Measurements from ENCODE around the gene SEZ6L2.
"Not testable (repeated sequence)": the region's sequence is repeated elsewhere in the genome, so short reads cannot be mapped to it uniquely, and the experiment has no call there.

SEZ6L2 gene

DNA sequence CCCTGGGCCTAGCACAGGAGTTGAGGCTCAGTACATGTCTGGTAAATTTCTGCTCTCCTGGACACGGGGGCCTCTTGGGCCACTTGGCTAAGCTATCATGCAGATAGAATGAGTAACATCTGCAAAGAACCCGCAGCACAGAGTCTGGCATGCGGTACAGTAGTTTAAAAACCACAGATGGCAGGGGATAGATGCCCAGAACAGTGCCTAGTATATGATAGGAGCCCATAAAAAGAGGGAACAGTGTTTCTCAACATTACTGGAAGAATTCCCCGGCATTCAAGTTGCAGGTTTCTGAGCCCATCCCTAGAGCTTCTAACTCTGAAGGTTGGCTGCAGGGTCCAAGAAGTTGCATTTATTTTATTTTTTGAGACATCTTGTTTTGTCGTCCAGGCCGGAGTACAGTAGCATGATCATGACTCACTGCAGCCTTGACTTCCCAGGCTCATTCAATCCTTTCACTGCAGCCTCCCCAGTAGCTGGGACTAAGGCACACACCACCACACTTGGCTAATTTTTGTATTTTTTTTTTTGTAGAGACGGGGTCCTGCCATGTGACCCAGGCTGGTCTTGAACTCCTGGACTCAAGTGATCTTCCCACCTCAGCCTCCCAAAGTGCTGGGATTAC is 42.1 kb downstream of the SEZ6L2 start:
- DNase-seq (ENCODE audit: low spot score) = peak; percentile 13

- DNase-seq (ENCODE audit: low spot score) = peak; percentile 24
These were observed 44.7 kb downstream of the SEZ6L2 start for GRCh38 chr16:29854520-29855100.

DNA sequence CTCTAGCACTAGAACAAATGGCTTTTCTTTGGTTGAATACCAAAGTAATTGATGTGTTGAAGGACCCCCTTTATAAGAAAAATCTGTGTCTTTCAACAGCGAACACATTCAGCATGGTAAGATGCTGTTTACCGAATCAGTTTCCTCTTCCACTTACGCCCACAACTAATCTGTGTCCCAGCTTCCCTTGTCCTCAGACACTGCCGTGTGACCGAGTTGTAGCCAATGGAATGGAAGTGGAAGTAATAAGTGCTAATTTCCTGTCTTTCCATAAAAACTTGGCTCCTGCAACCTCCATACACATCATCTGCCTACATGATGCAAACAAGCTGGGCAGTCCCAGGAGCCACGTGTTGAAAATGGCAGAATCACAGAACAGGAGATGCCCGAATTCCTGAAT is 46.7 kb downstream of the SEZ6L2 start:
- DNase-seq (ENCODE audit: low spot score) = no peak

GRCh38 chr16:29850998-29851397 is 48.4 kb downstream of the SEZ6L2 start:
- DNase-seq (ENCODE audit: low spot score) = no peak

DNA sequence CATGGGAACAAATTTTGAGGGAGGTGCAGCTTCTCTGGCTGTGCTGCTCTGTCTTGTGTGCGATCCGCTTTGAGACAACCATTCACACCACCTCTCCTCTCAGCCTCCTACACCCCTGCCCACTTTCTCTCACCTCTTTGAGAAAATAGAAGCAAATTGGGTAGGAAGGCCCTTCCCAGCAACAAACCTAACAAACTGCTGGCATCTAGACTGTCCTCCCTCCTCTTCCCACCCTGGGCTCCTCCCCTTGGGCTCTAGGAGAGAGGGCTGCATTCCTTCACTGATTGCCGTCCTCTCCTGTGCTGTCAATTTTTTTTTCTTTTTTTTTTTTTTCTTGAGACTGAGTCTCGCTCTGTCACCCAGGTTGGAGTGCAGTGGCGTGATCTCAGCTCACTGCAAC is 49.8 kb downstream of the SEZ6L2 start:
- no peak for DNase-seq (ENCODE audit: low spot score)

DNA sequence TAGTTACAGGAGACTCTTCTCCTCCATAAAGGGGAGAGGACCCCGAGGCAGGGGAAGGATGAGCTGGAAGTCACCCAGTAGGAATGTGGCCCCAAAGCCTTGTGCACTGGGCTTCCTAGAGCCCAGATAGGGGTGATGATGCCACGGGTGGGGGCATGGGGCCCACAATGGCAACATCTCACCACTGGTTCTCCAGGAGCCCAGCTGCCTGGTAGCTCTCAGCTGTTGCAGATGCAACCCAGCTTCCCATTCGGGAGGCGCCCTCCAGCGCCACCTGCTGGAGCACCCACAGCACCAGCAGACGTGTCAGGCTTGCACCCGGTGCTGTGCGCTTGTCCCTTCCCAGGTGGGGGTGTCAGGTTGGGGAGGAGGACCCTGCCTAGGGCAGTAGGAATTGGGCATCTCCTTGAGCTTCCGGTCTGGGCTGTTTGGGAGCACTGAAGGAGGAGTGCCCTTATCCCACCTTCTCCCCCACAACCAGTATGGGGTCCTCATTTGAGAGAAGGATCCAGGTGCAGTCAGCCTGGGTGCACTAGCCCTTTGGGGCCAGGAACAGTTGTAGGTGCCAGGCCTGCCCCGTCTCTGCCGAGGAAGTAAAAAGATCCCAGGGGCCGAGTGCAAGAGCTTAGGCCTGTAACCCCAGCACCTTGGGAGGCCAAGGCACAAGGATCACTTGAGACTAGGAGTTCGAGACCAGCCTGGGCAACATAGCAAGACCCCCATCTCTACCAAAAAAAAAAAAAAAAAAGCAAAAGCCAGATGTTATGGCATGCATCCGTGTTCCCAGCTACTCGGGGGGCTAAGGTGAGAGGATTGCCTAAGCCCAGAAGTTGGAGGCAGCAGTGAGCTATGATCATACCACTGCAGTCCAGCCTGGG is 50.7 kb downstream of the SEZ6L2 start:
- DNase-seq (ENCODE audit: low spot score) = peak; percentile 65

DNA sequence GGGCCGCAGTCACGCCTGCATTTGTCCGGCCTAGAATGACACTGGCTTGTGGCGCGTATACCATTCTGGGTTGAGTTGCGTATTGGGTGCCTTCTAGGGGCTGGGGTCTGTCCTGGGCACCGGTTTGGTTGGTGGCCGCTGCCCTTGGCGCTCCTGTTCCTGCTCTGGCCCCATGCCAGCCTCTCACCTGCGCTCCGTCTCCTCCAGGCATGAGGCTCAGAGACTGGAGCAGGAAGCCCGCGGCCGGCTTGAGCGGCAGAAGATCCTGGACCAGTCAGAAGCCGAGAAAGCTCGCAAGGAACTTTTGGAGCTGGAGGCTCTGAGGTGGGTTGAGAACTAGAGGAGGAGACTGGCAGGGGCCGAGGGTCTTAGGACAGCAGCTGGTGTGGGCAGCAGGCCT is 53.7 kb downstream of the SEZ6L2 start:
- DNase-seq (ENCODE audit: low spot score) = no peak

- no peak for DNase-seq (ENCODE audit: low spot score)
These were observed 54.6 kb downstream of the SEZ6L2 start for GRCh38 chr16:29844575-29845331.

- no peak for DNase-seq (ENCODE audit: low spot score)
These were observed 55.4 kb downstream of the SEZ6L2 start for GRCh38 chr16:29843931-29844330.

DNA sequence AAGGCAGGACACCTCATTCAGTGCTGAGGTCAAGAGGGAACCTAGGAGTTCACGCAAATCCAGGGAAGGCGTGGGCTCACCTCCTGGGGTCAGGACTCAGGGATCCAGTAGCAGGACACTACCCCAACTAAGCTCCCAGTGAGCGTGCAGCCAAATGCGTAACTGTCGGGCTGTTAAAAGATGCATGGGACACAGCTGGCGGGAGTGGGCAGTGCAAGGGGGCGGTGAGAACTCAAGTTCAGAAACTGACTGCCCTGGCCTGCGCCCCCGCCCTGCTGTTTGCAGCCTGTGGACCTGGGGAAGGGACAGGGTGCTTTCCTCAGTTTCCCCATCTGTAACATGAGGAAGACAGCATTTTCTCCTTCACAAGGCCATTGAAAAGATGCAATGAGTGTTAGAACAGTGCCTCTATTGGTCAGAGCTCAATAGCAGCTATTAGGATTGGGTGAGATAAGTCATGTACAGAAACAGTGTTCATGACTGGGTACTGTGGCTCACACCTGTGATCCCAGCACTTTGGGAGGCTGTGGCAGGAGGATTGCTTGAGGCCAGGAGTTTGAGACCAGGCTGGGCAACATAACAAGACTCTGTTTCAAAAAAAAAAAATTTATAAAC is 56.5 kb downstream of the SEZ6L2 start:
- no peak for DNase-seq (ENCODE audit: low spot score)

DNA sequence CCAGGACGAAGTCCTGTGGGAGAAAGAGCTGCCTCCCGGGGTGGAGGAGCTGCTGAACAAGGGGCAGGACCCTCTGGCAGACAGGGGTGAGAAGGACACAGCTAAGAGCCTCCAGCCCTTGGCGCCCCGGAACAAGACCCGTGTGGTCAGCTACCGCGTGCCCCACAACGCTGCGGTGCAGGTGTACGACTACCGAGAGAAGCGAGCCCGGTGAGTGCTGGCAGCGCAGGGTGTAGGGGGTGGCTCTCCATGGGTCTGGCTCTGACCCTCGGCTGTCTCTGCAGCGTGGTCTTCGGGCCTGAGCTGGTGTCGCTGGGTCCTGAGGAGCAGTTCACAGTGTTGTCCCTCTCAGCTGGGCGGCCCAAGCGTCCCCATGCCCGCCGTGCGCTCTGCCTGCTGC is 57.7 kb downstream of the SEZ6L2 start:
- DNase-seq (ENCODE audit: low spot score) = no peak

- no peak for DNase-seq (ENCODE audit: low spot score)
These were observed 59.1 kb downstream of the SEZ6L2 start for GRCh38 chr16:29840240-29840639.

DNA sequence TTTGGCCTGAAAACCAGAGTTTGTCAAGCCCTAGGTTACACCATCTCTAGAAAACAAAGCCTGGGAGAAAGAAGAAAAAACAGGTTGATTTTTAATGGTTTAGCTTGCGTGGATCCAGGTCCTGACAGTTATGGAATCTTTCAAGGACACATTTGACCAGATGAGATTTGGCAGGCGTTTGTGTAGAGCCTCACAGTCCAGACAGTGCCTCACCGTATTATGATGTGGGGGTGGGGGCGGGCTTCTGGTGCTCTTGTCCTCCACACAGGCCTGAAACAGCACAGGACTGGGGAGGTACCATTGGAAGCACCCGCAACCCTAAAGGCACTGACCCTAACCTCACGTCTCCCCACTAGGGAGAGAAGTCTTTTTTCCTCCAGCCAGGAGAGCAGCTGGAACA is 59.5 kb downstream of the SEZ6L2 start:
- DNase-seq (ENCODE audit: low spot score) = no peak

GRCh38 chr16:29837841-29838240 is 61.5 kb downstream of the SEZ6L2 start:
- DNase-seq (ENCODE audit: low spot score) = no peak

GRCh38 chr16:29836623-29837022 is 62.7 kb downstream of the SEZ6L2 start:
- DNase-seq (ENCODE audit: low spot score) = no peak

DNA sequence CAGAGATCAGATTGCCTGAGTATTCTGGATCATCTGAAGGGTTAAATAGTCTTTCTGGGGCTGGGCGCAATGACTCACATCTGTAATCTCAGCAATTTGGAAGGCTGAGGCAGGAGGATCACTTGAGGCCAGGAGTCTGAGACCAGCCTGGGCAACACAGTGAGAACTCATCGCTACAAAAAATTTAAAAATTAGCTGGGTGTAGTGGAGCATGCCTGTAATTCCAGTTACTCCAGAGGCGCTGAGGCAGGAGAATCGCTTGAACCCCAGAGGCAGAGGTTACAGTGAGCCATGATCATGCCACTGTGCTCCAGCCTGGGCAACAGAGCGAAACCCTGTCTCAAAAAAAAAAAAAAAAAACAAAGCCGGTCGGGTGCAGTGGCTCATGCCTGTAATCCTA is 63.4 kb downstream of the SEZ6L2 start:
- DNase-seq (ENCODE audit: low spot score) = peak; percentile 49

- no peak for DNase-seq (ENCODE audit: low spot score)
These were observed 65.3 kb downstream of the SEZ6L2 start for GRCh38 chr16:29834079-29834478.

DNA sequence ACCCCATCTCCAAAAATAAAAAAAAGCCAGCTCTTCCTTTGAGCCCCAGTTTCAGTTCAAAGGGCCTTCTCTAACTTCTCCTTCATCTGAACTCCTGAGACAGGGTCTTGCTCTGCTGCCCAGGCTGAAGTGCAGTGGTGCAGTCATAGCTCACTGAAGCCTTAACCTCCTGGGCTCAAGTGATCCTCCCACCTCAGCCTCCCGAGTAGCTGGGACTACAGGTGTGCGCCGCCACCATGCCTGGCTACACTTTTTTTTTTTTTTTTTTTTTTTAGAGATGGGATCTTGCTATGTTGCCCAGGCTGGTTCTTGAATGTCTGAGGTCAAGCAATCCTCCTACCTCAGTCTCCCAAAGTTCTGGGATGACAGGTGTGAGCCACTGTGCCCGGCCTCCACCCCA is 66.1 kb downstream of the SEZ6L2 start:
- not testable (repeated sequence) for DNase-seq (ENCODE audit: low spot score)

- no peak for DNase-seq (ENCODE audit: low spot score)
These were observed 67.9 kb downstream of the SEZ6L2 start for GRCh38 chr16:29831490-29831889.

GRCh38 chr16:29830774-29831173 is 68.6 kb downstream of the SEZ6L2 start:
- no peak for DNase-seq (ENCODE audit: low spot score)

GRCh38 chr16:29826342-29826695 is 73.0 kb downstream of the SEZ6L2 start:
- DNase-seq (ENCODE audit: low spot score) = no peak

All from kidney tubule cell (primary cell).